MCF 10A (cell line): Measurements from ENCODE around the gene NSRP1. TPM values are rescaled to one million over a fixed set of nuclear protein-coding genes. Genes with fewer than 3 reads are reported as not detected.
"Not testable (repeated sequence)": the region's sequence is repeated elsewhere in the genome, so short reads cannot be mapped to it uniquely, and the experiment has no call there.

Source experiments
- BruUV-seq: library from RNA; stranded (reverse); fragments of 400-500 nt; replicated peaks from 2 replicates; lab custom pipeline; 2021; lab: Mats Ljungman, UMichigan
- CTCF ChIA-PET: fragments of 300-600 bp; sonication (Branson Sonifier 250); formaldehyde crosslinking; extraction: SDS; loops from one replicate; lab custom pipeline; 2021; ENCODE audit warnings: antibody characterized with exemption, inconsistent platforms; lab: Yijun Ruan, JAX
- POLR2A ChIA-PET: fragments of 300-600, 350-650 bp; sonication (Branson Sonifier 250); formaldehyde crosslinking; extraction: SDS; loops from one replicate; lab custom pipeline; 2020; ENCODE audit warnings: antibody characterized with exemption, inconsistent platforms; lab: Yijun Ruan, JAX
- DNase-seq: peaks from one replicate; pipeline ENCODE4 v3.0.0-alpha.2; 2018; ENCODE audit not compliant: unreplicated experiment
- H3K27ac Mint-ChIP-seq: one replicate; pipeline ENCODE4 v1.8.0; 2022; ENCODE audit warnings: mild to moderate bottlenecking, low read depth, mixed read lengths; ENCODE audit not compliant: unreplicated experiment
- H3K27me3 Mint-ChIP-seq: one replicate; pipeline ENCODE4 v1.8.0; 2022; ENCODE audit warnings: mixed read lengths; ENCODE audit not compliant: insufficient read depth, unreplicated experiment
- H3K36me3 Mint-ChIP-seq: one replicate; pipeline ENCODE4 v1.8.0; 2022; ENCODE audit warnings: mild to moderate bottlenecking, moderate library complexity, mixed read lengths; ENCODE audit not compliant: insufficient read depth, unreplicated experiment
- H3K4me1 Mint-ChIP-seq: one replicate; pipeline ENCODE4 v1.8.0; 2022; ENCODE audit warnings: mixed read lengths; ENCODE audit not compliant: insufficient read depth, unreplicated experiment
- H3K4me3 Mint-ChIP-seq: one replicate; pipeline ENCODE4 v1.8.0; 2022; ENCODE audit warnings: mild to moderate bottlenecking, moderate library complexity, mixed read lengths; ENCODE audit not compliant: unreplicated experiment
- H3K9me3 Mint-ChIP-seq: one replicate; pipeline ENCODE4 v1.8.0; 2022; ENCODE audit warnings: mixed read lengths; ENCODE audit not compliant: unreplicated experiment
- CTCF ChIP-seq: fragments of 200-600 bp; IDR thresholded peaks from one replicate; pipeline ENCODE4 v1.8.0; 2022; ENCODE audit warnings: antibody characterized with exemption, mild to moderate bottlenecking; ENCODE audit not compliant: unreplicated experiment
- intact Hi-C: fragments of 100-400 bp; cut with micrococcal nuclease; formaldehyde crosslinking; loops from 2 replicates; pipeline ENCODE4 v1.14.1; 2022
- total RNA-seq: library from RNA; stranded (reverse); gene quantifications from 2 replicates; pipeline ENCODE4 v1.2.3, GENCODE V29; 2022

The NSRP1 gene
- total RNA-seq, 1 experiment from 2014 or later, result 57.3 TPM

GRCh38 chr17:30074730-30075129 is 41.9 kb upstream of the NSRP1 start:
- POLR2A ChIA-PET, result no interaction called here
- CTCF ChIA-PET, result interaction anchor here (0.6 kb wide), 1 partner anchor 12 kb away, joined by 3 read pairs; no protein-coding TSS in a partner anchor

GRCh38 chr17:30082773-30083172 is 33.8 kb upstream of the NSRP1 start:
- no peak for TF ChIP-seq CTCF
- Mint-ChIP-seq H3K9me3 (peaks cover 8% of the 10 kb centered on the region), H3K36me3 (no peaks in the 10 kb centered on the region), H3K27me3 (peaks cover 32% of the 10 kb centered on the region), H3K4me1 (no peaks in the 10 kb centered on the region), H3K4me3 (no peak overlapping the region), H3K27ac (no peak overlapping the region)
- DNase-seq, result no peak
- no TSS peak for BruUV-seq
- ChIA-PET CTCF (interaction anchor here (2.3 to 3.7 kb wide), 2 partner anchors 12 to 151 kb away, joined by 7 to 40 read pairs; no protein-coding TSS in a partner anchor), POLR2A (interaction anchor here (1.1 kb wide), 1 partner anchor 9 kb away, joined by 5 read pairs; no protein-coding TSS in a partner anchor)
- intact Hi-C loops, result no loop called here

More at GRCh38 chr17:30074730-30075129, 41.9 kb upstream of the NSRP1 start:
- no peaks in the 10 kb centered on the region for H3K9me3 Mint-ChIP-seq
- intact Hi-C loops, result no loop called here
- no peak overlapping the region for H3K27ac Mint-ChIP-seq
- H3K4me1 Mint-ChIP-seq, result no peaks in the 10 kb centered on the region
- peaks cover 73% of the 10 kb centered on the region for H3K27me3 Mint-ChIP-seq
- no peak overlapping the region for H3K4me3 Mint-ChIP-seq
- no TSS peak for BruUV-seq
- no peak for TF ChIP-seq CTCF
- H3K36me3 Mint-ChIP-seq, result no peaks in the 10 kb centered on the region
- DNase-seq, result no peak

- no peaks in the 10 kb centered on the region for H3K4me1 Mint-ChIP-seq
- no peak for DNase-seq
- H3K36me3 Mint-ChIP-seq, result no peaks in the 10 kb centered on the region
- no peak overlapping the region for H3K4me3 Mint-ChIP-seq
- TF ChIP-seq CTCF, result no peak
- peaks cover 8% of the 10 kb centered on the region for H3K9me3 Mint-ChIP-seq
- BruUV-seq, result no TSS peak
- ChIA-PET CTCF (interaction anchor here (0.5 to 3.7 kb wide), 5 partner anchors 10 to 444 kb away, joined by 3 to 40 read pairs (median 3); no protein-coding TSS in a partner anchor), POLR2A (interaction anchor here (1.8 kb wide), 1 partner anchor 16 kb away, joined by 3 read pairs; no protein-coding TSS in a partner anchor)
- peaks cover 17% of the 10 kb centered on the region for H3K27me3 Mint-ChIP-seq
- intact Hi-C loops, result no loop called here
- H3K27ac Mint-ChIP-seq, result no peak overlapping the region
Measured at GRCh38 chr17:30084788-30085187, 31.8 kb upstream of the NSRP1 start.

GRCh38 chr17:30086896-30087295 is 29.7 kb upstream of the NSRP1 start:
- DNase-seq, result no peak
- peaks cover 8% of the 10 kb centered on the region for H3K9me3 Mint-ChIP-seq
- TF ChIP-seq CTCF, result no peak
- no peak overlapping the region for H3K4me3 Mint-ChIP-seq
- intact Hi-C loops, result no loop called here
- no peaks in the 10 kb centered on the region for H3K36me3 Mint-ChIP-seq
- BruUV-seq, result no TSS peak
- peaks cover 25% of the 10 kb centered on the region for H3K27me3 Mint-ChIP-seq
- H3K27ac Mint-ChIP-seq, result no peak overlapping the region
- ChIA-PET POLR2A (interaction anchor here (0.8 kb wide), 1 partner anchor 19 kb away, joined by 3 read pairs; no protein-coding TSS in a partner anchor), CTCF (interaction anchor here (0.6 to 1.2 kb wide), 8 partner anchors 9 to 513 kb away, joined by 3 to 5 read pairs (median 3); no protein-coding TSS in a partner anchor)
- no peaks in the 10 kb centered on the region for H3K4me1 Mint-ChIP-seq

GRCh38 chr17:30087431-30087830 is 29.2 kb upstream of the NSRP1 start:
- BruUV-seq, intact Hi-C loops, H3K27ac Mint-ChIP-seq, H3K4me3 Mint-ChIP-seq, H3K4me1 Mint-ChIP-seq, H3K36me3 Mint-ChIP-seq, DNase-seq, H3K9me3 Mint-ChIP-seq: not testable (repeated sequence)
- ChIA-PET POLR2A (interaction anchor here (0.8 kb wide), 1 partner anchor 18 kb away, joined by 3 read pairs; no protein-coding TSS in a partner anchor), CTCF (interaction anchor here (0.5 to 2.0 kb wide), 8 partner anchors 8 to 279 kb away, joined by 3 to 6 read pairs (median 3); no protein-coding TSS in a partner anchor)
- peaks cover 25% of the 10 kb centered on the region for H3K27me3 Mint-ChIP-seq
